Peyer's patch (tissue), 4 donors: Measurements from ENCODE around the gene CYB5B. TPM values are rescaled to one million over a fixed set of nuclear protein-coding genes. Genes with fewer than 3 reads are reported as not detected.

Experiments used
- DNase-seq, 3 donors: peaks; one replicate each; pipeline ENCODE4 v3.0.0-alpha.2; 2017 to 2019
- H3K27ac ChIP-seq, 4 donors: fragments of 200-600 bp; sonication (generic); one replicate each; pipeline ENCODE4 v1.5.1; 2016 to 2019
- H3K27me3 ChIP-seq, 2 donors: fragments of 200-600 bp; sonication (generic); one replicate each; pipeline ENCODE4 v1.5.1; 2019
- H3K36me3 ChIP-seq, 3 donors: fragments of 200-600 bp; sonication (generic); one replicate each; pipeline ENCODE4 v1.5.1; 2016 to 2019
- H3K4me1 ChIP-seq, 4 donors: fragments of 200-600 bp; sonication (generic); one replicate each; pipeline ENCODE4 v1.5.1; 2016 to 2019
- H3K4me3 ChIP-seq, 4 donors: fragments of 200-600 bp; sonication (generic); 1 replicate in 3 of 4; 2 replicates in 1 of 4; pipeline ENCODE4 v1.5.1; 2016 to 2019; ENCODE audit warnings: mild to moderate bottlenecking in 1 of 4
- H3K9me3 ChIP-seq, 4 donors: fragments of 200-600 bp; sonication (generic); one replicate each; pipeline ENCODE4 v1.5.1; 2016 to 2019; ENCODE audit warnings: mild to moderate bottlenecking in 1 of 4
- CTCF ChIP-seq, 6 experiments: fragments of 450-650 bp in 4 of 6; fragments of 200-600 bp in 2 of 6; sonication (generic) in 1 of 6; IDR thresholded peaks; one replicate each; pipeline ENCODE4 v1.5.1; 2017 to 2019; ENCODE audit warnings: antibody characterized with exemption in 6 of 6, mild to moderate bottlenecking in 3 of 6, moderate library complexity in 1 of 6
- POLR2A ChIP-seq, 2 donors: fragments of 450-650 bp; IDR thresholded peaks; one replicate each; pipeline ENCODE4 v1.5.1; 2017; ENCODE audit warnings: antibody characterized with exemption in 2 of 2, mild to moderate bottlenecking in 2 of 2, moderate library complexity in 2 of 2
- total RNA-seq, 4 donors: library from RNA; depleted of rRNA; stranded (reverse); fragments of >200 nt; gene quantifications; one replicate each; pipeline ENCODE4 v1.1.0, GENCODE V29; 2016

Gene CYB5B
- total RNA-seq: 10 to 100 TPM; 62.7 to 95.7 (median 65.7) TPM

GRCh38 chr16:69424053-69424934, at the start of gene CYB5B:
TSS of gene CYB5B (plus strand) at chr16:69424619. CDS start at chr16:69424684, 65 bp downstream.
- Histone ChIP-seq H3K36me3 (peaks cover 0 to 26% (median 0%) of the 10 kb centered on the region in 3 donors), H3K4me1 (peaks cover 0 to 6% (median 4%) of the 10 kb centered on the region in 4 donors), H3K9me3 (no peaks in the 10 kb centered on the region), H3K4me3 (peak within 1 kb of the TSS; percentile 68 to 89 (median 83)), H3K27ac (peak within 1 kb of the TSS; percentile 79 to 89 (median 86)), H3K27me3 (no peaks in the 10 kb centered on the region)
- DNase-seq: peak; percentile 92 to 98 (median 97)
- TF ChIP-seq CTCF (IDR thresholded peaks at IDR 0.05): peak in 3 of 6 experiments; percentile 9 to 40 (median 23)
- TF ChIP-seq POLR2A (IDR thresholded peaks at IDR 0.05): peak; percentile 72 to 84

GRCh38 chr16:69376393-69377059, 47.9 kb upstream of the CYB5B start:
- Histone ChIP-seq H3K4me3 (no peak overlapping the region), H3K27me3 (no peaks in the 10 kb centered on the region), H3K9me3 (no peaks in the 10 kb centered on the region), H3K4me1 (peaks cover 0 to 17% (median 4%) of the 10 kb centered on the region in 4 donors), H3K36me3 (peaks cover 0 to 47% (median 0%) of the 10 kb centered on the region in 3 donors), H3K27ac (no peak overlapping the region)
- DNase-seq: no peak
- TF ChIP-seq CTCF (IDR thresholded peaks at IDR 0.05) (no peak), POLR2A (IDR thresholded peaks at IDR 0.05) (no peak)

- H3K9me3 ChIP-seq: no peaks in the 10 kb centered on the region
- no peak overlapping the region for H3K27ac ChIP-seq
- DNase-seq: no peak
- TF ChIP-seq CTCF (IDR thresholded peaks at IDR 0.05): no peak
- H3K36me3 ChIP-seq: peaks cover 0 to 51% (median 0%) of the 10 kb centered on the region in 3 donors
- H3K27me3 ChIP-seq: no peaks in the 10 kb centered on the region
- no peak overlapping the region for H3K4me3 ChIP-seq
- H3K4me1 ChIP-seq: peaks cover 0 to 9% (median 2%) of the 10 kb centered on the region in 4 donors
These were observed 46.4 kb upstream of the CYB5B start for GRCh38 chr16:69378036-69378435.

- peaks cover 0 to 59% (median 0%) of the 10 kb centered on the region in 3 donors for H3K36me3 ChIP-seq
- no peak for DNase-seq
- TF ChIP-seq POLR2A (IDR thresholded peaks at IDR 0.05) (no peak), CTCF (IDR thresholded peaks at IDR 0.05) (no peak)
- no peak overlapping the region for H3K27ac ChIP-seq
- H3K27me3 ChIP-seq: no peaks in the 10 kb centered on the region
- peaks cover 0 to 9% (median 0%) of the 10 kb centered on the region in 4 donors for H3K4me1 ChIP-seq
- no peak overlapping the region for H3K4me3 ChIP-seq
- H3K9me3 ChIP-seq: no peaks in the 10 kb centered on the region
These were observed 45.7 kb upstream of the CYB5B start for GRCh38 chr16:69378760-69379159.

- Histone ChIP-seq H3K4me1 (peaks cover 0 to 15% (median 8%) of the 10 kb centered on the region in 4 donors), H3K36me3 (peaks cover 0 to 59% (median 0%) of the 10 kb centered on the region in 3 donors), H3K27ac (peak overlapping the region in 1 of 4 donors; percentile 35), H3K27me3 (no peaks in the 10 kb centered on the region), H3K9me3 (no peaks in the 10 kb centered on the region), H3K4me3 (no peak overlapping the region)
- no peak for TF ChIP-seq CTCF (IDR thresholded peaks at IDR 0.05)
- no peak for TF ChIP-seq POLR2A (IDR thresholded peaks at IDR 0.05)
- no peak for DNase-seq
These were observed 43.2 kb upstream of the CYB5B start for GRCh38 chr16:69381231-69381630.
